Muscle of arm (tissue), 14 donors: Measurements from ENCODE around the gene GJA10. TPM values are rescaled to one million over a fixed set of nuclear protein-coding genes. Genes with fewer than 3 reads are reported as not detected.
"Not testable (repeated sequence)": the region's sequence is repeated elsewhere in the genome, so short reads cannot be mapped to it uniquely, and the experiment has no call there.

Source experiments
- DNase-seq: peaks from one replicate; pipeline ENCODE4 v3.0.0-alpha.2; 2013
- long read RNA-seq, 11 donors: transcript quantifications; one replicate each; lab custom pipeline, GENCODE V29; 2026
- polyA plus RNA-seq, 12 donors: library from polyadenylated mRNA; unstranded; fragments of 120-200 nt; gene quantifications; one replicate each; pipeline ENCODE4 v1.2.1, GENCODE V29; 2013; ENCODE audit not compliant: insufficient read length in 12 of 12

GJA10 gene
- not detected for polyA plus RNA-seq
- long read RNA-seq, donor 1 = 0 reads
- long read RNA-seq, donor 2 = 0 reads
- long read RNA-seq, donor 3 = 0 reads
- long read RNA-seq, donor 4 = 0 reads
- long read RNA-seq, donor 5 = 0 reads
- long read RNA-seq, donor 6 = 0 reads
- long read RNA-seq, donor 7 = 0 reads
- long read RNA-seq, donor 8 = 0 reads
- long read RNA-seq, donor 9 = 0 reads
- long read RNA-seq, donor 10 = 0 reads
- long read RNA-seq, donor 11 = 0 reads

DNA sequence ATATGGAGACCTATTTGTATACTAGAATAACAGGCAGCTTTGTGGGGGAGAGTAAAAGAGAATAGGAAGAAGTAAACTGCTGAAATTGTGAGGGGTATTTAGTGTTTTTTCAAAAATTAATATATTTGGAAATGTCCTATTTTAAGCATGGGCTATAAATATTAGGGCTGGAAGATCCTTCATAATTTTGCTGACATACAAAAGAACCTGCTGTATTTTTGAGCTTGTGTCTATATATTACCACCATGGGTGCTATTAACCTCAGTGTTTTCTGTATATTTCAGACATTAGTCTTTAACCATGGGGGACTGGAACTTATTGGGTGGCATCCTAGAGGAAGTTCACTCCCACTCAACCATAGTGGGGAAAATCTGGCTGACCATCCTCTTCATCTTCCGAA, at the start of gene GJA10:
Gene GJA10, plus strand, starts transcription at position 301 of the 400 bp plus-strand sequence. Its CDS starts 0 bp downstream, at position 301.
- DNase-seq = no peak

DNA sequence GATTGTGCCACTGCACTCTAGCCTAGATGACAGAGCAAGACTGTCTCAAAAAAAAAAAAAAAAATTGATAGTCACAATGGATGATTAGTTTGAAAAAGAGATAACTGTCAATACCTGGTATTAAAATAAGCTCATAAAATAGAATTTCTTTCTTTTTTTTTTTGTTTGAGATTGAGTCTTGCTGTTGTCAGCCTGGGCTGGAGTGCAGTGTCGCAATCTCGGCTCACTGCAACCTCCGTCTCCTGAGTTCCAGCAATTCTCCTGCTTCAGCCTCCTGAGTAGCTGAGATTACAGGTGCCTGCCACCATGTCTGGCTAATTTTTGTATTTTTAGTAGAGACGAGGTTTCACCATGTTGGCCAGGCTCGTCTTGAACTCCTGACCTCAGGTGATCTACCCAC, 46.8 kb upstream of the GJA10 start:
- not testable (repeated sequence) for DNase-seq

DNA sequence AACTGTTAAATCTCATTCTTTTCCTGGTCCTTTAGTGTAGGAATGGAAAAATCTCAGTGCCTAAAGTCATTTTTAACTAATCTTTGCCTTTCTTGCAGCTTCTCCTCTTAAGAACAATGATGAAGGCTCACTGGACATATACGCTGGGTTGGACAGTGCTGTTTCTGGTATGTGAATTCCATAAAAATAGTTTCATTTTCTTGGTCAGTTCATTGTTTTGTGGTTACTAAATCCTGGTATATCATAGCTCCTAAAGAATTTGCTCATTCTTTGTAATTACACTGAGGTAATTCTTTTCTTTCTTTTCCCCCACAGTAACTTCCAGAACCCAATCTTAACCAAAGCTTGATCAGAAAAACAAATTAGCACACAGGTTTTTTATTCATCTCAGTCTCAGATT, 41.2 kb upstream of the GJA10 start:
- no peak for DNase-seq

DNA sequence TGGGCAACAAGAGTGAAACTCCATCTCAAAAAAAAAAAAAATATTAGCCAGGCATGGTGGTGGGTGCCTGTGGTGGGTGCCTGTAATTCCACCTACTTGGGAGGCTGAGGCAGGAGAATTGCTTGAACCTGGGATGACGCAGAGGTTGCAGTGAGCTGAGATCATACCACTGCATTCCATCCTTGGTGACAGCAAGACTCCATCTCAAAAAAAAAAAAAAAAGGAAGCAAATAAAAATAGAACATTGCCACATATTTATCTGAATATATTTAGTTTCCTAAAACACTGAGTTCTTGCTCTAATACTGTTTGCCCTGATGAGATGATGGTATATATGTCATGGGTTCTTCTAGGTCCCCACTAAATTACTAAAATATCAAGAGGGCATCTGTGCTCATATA, 36.2 kb upstream of the GJA10 start:
- no peak for DNase-seq

DNA sequence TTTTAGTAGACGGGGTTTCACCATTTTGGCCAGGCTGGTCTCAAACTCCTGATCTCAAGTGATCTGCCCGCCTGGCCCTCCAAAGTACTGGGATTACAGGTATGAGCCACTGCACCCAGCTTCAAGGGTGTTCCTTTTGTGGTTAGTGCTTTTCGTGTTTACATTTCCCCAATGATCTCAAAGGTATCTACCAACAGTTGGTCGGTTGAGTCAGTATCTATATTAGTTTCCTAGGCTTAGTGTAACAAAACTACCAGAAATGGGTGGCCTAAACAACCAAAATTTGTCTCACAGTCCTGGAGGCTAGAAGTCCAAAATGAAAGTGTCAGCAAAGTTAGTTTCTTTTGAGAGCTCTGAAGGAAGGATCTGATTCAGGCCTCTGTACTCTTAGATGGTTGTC, 34.5 kb upstream of the GJA10 start:
- no peak for DNase-seq

DNA sequence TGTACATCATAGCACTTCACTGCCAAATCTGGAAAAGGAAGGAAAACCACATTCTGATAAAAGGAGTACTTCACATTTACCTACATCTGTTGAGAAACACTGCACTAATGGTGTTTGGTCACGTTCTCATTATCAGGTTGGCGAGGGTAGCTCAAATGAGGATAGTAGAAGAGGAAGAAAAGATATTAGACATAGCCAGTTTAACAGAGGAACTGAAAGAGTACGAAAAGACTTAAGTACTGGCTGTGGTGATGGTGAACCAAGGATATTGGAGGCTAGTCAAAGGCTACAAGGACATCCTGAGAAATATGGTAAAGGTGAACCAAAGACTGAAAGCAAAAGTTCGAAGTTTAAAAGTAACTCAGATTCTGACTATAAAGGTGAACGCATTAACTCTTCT, 32.0 kb upstream of the GJA10 start:
- no peak for DNase-seq

DNA sequence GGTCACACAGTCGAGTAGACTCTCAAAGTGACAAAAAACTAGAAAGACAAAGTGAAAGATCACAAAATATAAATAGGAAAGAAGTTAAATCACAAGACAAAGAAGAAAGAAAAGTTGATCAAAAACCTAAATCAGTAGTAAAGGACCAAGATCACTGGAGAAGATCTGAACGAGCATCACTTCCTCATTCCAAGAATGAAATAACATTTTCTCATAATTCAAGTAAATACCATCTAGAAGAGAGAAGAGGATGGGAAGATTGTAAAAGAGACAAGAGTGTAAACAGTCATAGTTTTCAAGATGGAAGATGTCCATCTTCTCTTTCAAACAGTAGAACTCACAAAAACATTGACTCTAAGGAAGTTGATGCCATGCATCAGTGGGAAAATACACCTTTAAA, 31.6 kb upstream of the GJA10 start:
- no peak for DNase-seq

DNA sequence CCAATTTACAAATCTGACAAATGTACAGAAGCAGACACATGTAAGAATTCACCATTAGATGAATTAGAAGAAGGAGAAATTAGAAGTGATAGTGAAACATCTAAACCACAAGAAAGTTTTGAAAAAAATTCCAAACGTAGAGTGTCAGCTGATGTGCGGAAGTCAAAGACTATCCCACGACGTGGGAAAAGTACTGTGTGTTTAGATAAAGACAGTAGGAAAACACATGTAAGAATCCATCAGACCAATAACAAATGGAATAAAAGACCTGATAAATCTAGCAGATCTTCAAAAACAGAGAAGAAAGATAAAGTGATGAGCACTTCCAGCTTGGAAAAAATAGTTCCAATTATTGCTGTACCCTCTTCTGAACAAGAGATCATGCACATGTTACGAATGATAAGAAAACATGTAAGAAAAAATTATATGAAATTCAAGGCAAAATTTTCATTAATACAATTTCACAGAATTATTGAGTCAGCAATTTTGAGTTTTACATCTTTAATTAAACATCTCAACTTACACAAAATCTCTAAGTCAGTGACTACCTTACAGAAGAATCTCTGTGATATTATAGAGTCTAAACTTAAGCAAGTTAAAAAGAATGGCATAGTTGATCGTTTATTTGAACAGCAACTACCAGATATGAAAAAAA, 28.1 kb upstream of the GJA10 start:
- DNase-seq = no peak

DNA sequence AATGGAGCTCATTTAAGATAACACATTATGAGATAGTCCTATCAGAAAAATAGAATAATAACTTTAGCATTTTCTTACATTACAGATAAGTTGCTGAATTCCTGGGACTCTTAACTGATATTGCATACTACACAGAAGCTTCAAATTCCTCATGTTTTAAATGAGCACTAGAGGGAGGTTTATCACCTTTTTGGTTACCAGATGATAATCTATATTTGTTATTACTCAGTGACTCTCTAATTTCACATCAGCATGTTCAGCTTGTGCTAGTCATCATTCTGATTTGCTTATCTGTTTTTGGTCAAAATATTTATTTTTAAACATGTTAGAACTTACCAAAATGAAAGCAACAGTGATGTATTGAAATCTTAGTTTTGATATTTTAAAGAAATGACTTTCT, 20.5 kb upstream of the GJA10 start:
- DNase-seq = no peak

DNA sequence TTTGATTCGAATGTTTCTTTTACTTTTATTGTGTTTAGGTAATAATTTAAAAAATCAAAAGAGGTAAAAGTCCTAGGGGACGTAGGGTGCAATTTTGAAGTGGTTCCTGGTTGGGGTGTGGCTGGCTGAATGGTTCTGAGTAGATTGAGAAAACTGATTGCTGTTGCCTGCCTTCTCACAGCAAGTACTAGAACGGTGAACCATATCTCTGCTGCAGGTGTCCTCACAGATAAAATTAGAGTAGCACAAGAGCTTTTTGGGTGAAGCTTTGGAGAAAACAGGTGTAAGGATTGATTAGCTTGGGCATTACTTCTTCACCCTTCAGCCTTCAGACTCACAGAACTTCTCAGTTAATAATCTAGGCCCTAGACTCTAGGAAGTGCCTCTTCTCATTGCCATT, 19.8 kb upstream of the GJA10 start:
- no peak for DNase-seq

DNA sequence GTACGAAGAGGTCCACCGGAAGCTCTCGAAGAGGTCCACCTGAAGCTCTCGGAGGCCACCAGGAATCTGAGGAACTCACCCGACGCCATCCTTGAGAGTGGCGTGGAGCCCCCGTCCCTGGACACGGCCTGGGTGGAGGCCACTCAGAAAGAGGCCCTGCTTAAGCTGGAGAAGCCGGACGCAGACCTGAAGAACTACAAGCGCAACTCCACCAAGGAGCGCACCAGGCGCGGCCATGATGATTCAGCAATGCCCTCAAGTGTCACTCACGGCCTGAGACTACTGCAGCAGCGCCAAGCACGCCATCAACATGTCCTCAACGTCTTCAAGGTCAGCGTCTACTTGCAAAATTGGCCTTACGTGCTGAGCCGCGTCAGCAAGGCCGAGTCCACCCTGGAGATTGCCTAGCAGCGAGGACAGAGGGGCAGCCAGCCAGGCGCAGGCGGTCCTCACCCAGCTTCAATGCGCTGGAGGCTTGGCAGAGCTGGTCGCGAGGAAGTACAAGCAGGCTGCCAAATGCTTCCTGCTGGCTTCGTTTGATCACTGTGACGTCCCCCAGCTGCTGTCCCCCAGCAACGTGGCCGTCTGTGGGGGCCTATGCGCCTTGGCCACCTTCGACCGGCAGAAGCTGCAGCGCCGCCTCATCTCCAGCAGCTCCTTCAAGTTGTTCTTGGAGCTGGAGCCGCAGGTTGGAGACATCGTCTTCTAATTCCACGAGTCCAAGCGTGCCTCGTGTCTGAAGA, 7.7 kb upstream of the GJA10 start:
- no peak for DNase-seq

DNA sequence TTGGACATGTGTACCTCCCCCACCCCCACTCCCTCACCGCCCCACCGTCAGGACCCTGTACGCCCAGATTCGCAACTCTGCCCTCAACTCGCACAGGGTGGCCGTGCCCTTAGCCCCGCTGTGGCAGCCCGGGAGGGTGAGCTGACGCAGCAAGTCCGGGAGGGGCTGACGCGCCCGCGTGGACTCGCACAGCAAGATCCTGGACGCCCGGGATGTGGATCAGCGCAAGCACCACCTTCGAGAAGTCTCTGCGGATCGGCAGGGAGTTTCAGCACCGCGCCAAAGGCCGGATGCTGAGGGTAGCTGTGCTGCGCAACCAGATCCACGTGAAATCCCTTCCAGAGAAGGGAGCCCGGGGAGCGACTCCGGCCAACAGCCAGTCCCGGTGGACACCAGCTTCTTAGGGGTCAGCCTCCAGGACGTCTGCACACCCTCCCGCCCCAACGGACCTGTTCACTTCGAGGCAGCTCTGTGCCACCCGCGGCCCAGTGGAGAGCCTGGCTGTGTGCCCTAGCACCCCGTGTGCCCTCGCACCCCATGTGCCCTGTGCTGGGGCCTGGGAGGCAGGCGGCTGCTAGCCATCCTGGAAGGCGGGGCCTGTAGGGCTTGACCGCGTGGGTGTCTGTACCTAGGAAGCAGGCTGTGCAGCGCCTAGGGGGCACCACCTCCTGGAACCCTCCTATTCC, 6.7 kb upstream of the GJA10 start:
- no peak for DNase-seq

DNA sequence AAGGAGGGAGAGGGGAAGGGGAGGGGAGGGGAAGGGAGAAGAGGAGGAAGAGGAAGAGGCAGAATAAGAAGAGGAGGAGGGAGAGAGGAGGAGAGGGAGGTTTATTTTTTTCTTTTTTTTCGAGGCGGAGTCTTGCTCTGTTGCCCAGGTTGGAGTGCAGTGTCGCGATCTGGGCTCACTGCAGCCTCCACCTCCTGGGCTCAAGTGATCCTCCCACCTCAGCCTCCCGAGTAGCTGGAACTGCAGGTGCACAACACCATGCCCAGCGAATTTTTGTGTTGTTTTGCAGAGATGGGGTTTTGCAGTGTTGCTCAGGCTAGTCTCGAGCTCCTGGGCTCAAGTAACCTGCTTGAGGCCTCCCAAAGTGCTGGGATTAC, 6.1 kb upstream of the GJA10 start:
- no peak for DNase-seq

DNA sequence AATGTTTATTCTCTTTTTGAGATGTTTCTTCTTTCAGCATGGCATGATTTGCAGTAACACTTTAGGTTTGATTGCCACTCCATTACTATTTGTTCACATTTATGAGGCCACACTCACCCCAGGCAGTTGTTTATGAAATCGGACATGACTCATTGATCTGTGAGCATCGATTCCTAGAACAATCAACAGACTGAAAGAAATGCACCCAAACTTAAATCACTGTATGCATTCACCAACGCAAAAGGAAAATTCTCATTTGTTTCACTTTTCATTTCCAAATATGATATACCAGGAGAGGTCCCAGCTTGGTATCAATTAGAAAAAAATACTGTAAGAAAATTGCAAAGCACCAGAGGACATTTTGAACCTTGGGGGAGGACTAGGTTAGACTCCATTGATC, 5.4 kb upstream of the GJA10 start:
- no peak for DNase-seq

DNA sequence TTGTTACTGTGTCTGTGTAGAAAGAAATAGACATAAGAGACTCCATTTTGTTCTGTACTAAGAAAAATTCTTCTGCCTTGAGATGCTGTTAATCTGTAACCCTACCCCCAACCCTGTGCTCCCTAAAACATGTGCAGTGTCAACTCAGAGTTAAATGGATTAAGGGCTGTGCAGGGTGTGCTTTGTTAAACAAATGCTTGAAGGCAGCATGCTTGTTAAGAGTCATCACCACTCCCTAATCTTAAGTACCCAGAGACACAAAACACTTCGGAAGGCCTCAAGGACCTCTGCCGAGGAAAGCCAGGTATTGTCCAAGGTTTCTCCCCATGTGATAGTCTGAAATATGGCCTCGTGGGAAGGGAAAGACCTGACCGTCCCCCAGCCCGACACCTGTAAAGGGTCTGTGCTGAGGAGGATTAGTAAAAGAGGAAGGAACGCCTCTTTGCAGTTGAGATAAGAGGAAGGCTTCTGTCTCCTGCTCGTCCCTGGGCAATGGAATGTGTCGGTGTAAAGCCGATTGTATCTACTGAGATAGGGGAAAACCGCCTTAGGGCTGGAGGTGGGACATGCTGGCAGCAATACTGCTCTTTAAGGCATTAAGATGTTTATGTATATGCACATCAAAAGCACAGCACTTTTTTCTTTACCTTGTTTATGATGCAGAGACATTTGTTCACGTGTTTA, 3.3 kb upstream of the GJA10 start:
- not testable (repeated sequence) for DNase-seq

DNA sequence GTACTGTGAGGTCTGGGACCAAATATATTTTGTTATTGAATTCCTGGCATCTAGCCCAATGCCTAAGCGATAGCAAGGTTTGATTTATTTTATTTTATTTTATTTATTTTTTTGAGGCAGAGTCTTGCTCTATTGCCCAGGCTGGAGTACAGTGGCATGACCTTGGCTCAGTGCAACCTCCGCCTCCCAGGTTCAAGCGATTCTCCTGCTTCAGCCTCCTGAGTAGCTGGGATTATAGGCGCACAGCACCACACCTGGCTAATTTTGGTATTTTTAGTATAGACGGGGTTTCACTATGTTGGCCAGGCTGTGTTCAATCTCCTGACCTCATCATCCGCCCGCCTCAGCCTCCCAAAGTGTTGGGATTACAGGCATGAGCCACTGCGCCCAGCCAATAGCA, 1.7 kb upstream of the GJA10 start:
- not testable (repeated sequence) for DNase-seq

DNA sequence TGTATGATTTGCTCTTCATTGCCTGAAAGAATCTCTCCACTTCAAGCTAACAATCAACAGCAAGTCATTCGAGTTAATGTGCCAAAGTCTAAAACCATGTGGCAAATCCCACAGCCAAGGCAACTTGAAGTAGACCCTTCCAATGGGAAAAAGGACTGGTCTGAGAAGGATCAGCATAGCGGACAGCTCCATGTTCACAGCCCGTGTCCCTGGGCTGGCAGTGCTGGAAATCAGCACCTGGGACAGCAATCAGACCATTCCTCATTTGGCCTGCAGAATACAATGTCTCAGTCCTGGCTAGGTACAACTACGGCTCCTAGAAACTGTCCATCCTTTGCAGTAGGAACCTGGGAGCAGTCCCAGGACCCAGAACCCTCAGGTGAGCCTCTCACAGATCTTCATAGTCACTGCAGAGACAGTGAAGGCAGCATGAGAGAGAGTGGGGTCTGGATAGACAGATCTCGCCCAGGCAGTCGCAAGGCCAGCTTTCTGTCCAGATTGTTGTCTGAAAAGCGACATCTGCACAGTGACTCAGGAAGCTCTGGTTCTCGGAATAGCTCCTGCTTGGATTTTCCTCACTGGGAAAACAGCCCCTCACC, 1.1 kb downstream of the GJA10 start:
- DNase-seq = peak; percentile 78

DNA sequence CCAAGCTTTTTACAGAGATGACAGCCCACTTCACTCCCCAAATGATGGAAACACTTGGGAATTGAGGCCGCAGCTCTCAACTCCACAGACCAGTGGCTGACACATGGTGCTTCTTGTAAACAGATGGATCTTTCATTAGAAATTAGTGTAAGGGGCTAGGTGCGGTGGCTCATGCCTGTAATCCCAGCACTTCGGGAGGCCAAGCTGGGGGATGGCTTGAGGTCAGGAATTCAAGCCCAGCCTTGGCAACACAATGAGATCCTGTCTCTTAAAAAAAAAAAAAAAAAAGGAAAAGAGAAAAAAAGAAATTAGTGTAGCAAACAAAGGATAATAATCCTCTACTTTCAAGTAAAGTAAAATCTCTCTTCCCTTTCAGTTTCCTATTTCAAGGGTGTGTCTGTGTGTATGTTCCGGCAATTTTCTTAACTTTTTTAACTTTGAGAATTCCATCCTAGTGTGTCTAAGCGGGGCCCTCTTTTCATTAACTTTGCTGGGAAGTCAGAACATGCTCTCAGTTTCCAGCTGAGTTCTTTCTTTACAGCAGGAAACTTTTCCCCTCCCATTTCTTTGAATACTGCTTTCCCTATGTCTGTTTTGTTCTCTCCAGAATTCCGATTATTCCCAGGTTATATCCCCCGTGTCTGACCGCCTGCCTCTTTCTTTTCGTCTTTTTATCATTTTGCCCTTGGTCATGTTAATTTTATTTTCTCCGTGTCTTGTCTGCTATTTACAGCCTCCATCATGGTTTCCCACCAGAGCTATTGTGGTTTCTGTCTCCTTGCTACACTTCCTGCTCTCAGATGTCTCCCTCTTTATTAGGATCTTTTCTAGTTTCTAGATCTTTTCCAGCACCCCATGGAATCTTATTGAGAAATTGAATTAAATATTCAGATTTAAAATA, 16.0 kb downstream of the GJA10 start:
- DNase-seq = not testable (repeated sequence)

DNA sequence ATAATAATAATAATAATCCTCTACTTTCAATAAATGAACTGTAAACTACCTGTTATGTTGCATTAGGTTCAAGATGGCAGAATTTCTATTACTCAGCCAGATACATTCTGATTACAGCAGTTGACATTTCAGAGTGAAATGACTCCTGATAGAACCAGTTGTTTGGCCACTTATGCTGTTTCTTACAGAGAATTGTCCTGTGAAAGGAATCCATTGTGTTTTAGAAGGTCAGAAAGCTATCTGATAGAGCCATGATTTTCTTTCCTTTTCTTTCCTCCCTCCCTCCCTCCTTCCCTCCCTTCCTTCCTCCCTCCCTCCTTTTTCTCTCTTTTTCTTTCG, 16.6 kb downstream of the GJA10 start:
- no peak for DNase-seq

DNA sequence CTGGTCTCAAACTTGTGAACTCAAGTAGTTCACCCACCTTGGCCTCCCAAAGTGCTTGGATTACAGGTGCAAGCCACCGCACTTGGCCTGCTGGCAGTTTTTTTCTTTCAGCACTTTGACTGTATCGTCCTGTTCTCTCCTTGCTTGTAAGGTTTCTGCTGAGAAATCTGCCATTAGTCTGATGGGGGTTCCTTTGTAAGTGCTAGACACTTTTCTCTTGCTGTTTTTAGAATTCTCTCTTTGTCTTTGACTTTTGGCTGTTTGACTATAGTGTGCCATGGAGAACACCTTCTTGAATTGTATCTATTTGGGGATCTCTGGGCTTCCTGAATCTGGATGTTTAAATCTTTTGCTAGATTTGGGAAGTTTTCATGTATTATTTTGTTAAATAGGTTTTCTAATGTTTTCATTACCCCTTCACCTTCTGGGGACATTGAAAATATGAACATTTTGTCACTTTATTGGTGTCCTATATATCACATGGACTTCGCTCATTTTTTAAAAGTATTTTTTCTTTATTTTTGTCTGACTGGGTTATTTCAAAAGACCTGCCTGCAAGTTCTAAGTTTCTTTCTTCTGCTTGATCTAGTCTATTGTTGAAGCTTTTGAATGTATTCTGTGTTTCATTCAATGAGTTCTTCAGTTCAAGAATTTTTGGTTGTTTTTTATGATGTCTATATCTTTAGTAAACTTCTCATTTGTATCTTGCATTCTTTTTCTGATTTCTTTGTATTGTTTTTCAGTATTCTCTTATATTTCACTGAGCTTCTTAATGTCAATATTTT, 22.1 kb downstream of the GJA10 start:
- DNase-seq = no peak
